NOMO-1 treated with dmso at 0.1 percent for 144 hours (cell line): ENCODE results near the gene ZC3H18.

ENCODE experiments used
- DNase-seq: peaks from one replicate; lab custom pipeline; 2025; ENCODE audit not compliant: unreplicated experiment; lab: John Stamatoyannopoulos, UW

The ZC3H18 gene

DNA sequence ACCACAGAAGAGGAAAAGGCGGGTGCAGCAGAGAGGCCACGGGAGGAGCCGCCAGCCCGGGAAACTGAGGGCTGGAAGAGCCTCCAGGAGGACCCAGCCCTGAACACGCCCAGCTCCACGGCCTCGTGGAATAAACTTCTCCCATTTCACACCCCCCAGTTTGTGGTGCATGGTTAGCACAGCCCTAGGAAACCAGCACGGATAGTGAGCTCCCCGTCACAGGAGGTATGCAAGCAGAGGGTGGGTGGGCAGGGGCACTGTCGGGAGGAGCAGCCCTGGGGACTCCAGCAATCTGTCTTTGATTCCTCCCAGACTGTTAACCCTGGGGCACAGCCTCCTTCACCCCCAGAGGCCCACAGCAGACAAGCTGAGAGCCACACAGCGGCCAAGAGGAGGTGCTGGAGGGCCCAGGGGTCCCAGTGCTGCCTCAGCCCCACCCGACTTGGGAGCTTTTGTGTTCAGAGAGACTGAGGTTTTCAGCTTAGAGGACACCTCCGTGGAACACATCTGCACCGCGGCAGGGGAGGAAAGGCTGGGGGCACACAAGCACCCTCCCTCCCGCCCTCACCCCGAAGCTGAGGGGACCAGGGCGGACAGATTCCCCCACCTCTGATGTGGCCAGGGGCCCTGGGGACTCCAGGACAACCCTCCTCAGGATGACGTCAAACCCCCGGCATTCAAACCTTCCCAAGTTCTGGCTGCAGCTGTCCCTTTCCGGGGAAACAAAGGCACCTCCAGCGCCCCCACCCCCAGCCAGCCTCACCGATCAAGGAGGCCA is 66.5 kb downstream of the ZC3H18 start:
- no peak for DNase-seq

DNA sequence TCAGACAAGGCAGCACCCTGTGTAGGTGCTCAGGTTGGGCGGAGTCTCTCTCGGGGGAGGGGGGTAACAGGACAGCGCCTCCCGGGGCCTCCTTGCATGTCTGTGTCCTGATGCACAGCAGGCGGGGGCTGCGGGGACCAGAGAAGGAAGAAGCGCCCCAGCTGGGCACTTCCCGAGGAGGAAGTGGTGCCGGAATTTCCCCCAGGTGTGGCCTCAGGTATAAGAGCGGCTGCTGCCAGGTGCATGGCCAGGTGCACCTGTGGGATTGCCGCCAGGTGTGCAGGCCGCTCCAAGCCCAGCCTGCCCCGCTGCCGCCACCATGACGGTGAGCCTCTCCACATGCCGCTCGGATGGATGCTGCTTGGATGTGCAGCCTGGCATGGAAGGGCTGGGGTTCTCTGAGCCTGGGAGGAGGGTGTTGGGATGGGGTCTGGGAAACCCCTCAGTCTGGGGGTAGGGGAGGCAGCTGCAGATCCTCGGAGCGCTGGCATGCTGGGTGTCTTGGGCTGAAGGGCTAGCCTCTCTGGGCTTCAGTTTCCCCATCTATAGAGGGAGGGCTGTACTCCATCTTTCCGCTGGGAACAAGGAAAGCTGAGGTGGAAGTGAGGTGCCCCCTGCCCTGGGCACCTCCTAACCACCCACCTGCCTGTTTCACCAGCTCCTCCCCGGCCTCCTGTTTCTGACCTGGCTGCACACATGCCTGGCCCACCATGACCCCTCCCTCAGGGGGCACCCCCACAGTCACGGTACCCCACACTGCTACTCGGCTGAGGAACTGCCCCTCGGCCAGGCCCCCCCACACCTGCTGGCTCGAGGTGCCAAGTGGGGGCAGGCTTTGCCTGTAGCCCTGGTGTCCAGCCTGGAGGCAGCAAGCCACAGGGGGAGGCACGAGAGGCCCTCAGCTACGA is 68.4 kb downstream of the ZC3H18 start, which contains the start of gene IL17C:
Gene IL17C (plus strand): TSS at position 250 of the 908 bp plus-strand sequence. CDS start 70 bp downstream, at position 320.
- no peak for DNase-seq

DNA sequence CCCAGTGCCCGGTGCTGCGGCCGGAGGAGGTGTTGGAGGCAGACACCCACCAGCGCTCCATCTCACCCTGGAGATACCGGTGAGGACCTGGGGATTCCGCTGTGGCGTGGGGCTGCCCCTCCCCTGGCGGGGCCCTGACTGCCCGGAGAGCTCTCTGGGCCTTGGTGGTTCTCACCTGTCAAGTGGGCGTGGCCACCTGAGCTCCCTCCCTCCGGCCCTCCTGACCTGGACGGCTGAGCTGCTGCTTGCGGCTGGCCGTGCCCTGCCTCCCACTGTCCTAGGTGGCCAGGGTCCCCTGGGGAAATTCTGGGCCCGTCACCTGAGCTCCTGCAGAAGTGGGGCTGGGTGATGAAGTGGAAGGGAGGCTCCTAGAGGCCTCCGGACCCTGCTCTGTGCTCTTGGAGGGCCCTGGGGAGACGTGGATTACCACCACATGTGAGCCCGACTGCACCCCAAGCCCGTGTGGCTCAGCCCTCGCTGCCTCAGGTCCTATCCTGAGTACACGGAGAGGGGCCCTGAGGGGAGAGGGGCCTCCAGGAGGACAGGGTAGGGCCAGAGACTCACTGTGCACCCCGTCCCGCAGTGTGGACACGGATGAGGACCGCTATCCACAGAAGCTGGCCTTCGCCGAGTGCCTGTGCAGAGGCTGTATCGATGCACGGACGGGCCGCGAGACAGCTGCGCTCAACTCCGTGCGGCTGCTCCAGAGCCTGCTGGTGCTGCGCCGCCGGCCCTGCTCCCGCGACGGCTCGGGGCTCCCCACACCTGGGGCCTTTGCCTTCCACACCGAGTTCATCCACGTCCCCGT is 69.2 kb downstream of the ZC3H18 start:
- DNase-seq, result no peak

DNA sequence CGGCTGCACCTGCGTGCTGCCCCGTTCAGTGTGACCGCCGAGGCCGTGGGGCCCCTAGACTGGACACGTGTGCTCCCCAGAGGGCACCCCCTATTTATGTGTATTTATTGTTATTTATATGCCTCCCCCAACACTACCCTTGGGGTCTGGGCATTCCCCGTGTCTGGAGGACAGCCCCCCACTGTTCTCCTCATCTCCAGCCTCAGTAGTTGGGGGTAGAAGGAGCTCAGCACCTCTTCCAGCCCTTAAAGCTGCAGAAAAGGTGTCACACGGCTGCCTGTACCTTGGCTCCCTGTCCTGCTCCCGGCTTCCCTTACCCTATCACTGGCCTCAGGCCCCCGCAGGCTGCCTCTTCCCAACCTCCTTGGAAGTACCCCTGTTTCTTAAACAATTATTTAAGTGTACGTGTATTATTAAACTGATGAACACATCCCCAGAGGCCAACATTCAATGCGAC is 69.9 kb downstream of the ZC3H18 start:
- no peak for DNase-seq

DNA sequence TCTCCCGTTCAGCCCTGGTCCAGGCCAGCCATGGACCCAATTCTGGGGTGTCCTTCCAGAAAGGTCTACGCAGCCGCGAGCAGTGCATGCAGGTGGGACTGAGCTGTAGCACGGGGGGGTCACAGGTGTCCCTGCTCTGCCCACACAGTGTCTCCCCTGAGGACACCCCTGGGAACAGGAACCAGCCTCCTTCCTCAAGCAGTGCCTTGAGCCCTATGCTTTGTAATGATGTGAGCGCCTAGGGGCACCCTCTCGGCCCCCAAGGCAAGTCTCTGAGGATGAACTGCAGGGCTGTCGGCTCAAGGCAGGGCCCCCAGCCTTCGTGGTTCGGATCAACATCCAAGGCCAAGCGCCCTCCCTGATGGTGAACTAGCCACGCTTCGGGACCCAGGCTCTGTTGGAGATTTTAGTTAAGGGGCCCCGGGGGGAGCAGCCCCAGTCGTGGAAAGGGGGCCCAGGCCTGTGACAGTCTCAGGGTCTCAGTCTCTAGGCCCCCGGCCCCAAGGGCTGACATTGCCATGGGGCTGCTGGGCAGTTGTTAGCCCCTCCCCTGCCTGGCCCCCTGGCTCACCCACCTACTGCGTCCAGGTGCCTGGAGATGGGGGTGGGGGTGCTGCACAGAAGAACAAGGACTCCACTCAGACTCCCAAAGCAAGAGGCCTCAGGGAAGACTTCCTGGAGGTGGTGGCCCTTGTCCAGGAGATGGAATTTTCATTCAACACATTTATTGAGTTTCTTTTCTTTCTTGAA is 70.5 kb downstream of the ZC3H18 start:
- no peak for DNase-seq

DNA sequence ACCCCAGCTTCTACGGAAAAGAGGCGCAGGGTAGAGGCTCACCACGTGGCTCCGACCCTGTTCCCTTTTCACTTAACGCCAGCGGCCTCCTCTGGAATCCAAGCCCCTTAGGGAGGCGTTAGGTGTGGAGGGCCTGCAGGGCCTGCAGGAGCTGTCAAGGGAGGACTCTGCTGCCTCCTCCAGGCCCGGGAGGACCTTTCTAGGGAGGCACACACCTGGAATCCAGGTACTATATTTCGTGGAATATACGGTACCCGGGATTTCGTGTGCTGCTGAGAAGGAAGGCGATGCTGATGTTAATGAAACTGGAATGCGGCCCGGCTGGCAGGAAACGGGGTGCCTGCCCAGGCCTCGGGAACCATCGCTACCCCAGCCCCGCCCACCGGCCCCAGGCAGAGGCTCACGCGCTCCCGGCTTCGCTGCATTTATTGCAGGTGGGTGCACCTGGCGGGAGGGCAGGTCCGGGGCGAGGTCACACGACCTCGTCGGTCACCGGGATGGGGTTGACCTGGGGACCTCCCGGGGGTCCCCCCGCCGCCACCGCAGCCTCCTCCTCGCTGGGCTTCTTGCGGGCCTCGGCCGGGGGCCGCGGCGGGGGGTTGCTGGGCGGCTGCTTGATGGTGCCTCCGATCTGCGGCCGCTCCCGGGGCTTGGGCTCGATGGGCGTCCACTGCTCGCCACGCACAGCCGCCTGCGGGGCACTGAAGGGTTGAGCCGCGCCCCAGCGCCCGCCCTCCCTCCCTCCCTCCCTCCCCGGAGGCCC is 72.9 kb downstream of the ZC3H18 start:
- DNase-seq, result no peak

DNA sequence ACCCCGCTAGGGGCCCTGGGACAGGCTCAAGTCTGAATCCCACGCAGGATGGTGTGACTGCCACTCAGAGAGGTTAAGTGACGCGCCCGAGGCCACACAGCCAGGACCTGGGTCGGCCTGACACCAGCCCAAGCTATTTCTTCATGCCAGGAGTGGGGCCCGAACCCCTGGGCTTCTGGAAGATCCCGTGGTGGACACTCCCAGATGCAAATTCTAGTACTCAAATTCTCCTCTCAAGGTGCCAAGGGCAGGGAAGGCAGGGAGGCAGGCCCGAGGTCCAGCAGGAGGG is 73.4 kb downstream of the ZC3H18 start:
- no peak for DNase-seq

DNA sequence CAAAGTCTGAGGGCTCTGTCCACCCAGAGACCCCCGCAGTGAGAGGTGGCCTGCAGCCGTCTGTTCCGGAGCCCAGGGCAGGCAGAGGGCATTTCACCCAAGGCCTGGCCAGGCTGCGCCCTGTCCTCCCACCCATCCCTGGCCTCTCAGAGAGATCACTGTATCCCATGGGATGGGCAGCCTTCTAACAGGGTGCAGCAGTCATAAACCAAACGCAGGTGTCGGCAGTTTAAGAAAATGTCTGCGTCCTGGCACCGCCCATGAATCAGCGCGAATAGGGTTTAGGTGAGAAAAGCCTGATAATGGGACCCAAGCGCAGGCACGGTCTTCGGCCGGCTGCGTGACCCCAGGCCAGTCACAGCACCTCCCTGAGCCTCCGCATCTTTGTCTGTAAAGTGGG is 75.3 kb downstream of the ZC3H18 start:
- no peak for DNase-seq

DNA sequence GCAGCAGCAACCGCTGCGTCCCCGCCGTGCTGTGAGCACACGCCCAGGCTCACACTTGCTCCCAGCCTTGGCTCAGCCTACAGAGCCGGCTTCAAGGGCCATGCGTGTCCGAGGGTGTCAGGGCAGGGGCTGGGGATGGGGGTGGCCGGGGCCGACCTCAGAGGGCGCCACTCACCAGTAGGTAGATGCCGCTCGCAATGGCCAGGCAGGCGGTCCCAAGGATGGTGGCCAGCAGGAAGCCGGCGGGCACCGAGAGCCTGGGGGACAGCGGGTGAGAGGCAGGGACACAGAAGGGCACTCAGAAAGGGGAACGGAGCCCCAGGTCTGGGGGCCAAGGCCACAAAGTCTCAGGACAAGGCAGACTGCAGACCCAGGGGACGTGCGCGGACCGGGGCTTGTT is 75.7 kb downstream of the ZC3H18 start:
- DNase-seq, result no peak

DNA sequence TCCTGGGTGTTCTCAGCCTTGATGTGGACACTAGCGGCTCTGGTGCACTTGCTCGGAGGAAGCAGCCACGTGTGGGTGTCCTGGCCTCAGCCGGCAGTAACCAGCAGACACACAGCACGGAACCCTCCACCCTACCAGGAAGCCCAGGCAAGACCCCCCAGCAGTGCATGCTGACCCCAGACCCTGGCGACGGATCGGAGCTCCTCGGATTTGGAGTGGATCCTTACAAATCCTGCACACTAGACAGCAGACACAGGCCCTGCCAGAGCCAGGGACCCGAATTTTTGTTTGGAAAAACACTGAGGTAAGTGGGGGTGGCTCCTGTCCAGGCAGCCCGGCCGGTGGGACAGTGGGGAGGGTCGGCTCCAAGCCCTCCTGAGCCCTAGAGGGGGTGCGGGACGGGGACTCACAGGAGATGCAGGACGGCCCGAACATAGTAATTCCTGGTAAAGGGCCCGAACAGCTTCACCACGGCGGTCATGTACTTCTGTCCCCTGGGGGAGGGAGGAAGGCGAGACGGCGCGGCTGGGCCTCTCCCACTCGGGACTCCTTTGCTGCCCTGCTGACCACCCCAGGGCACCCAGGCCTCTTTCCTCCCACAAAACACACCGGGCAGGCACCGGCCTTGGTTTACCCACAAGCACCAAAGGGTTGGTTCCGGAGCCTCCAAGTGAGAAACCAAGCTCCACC is 76.3 kb downstream of the ZC3H18 start:
- no peak for DNase-seq

DNA sequence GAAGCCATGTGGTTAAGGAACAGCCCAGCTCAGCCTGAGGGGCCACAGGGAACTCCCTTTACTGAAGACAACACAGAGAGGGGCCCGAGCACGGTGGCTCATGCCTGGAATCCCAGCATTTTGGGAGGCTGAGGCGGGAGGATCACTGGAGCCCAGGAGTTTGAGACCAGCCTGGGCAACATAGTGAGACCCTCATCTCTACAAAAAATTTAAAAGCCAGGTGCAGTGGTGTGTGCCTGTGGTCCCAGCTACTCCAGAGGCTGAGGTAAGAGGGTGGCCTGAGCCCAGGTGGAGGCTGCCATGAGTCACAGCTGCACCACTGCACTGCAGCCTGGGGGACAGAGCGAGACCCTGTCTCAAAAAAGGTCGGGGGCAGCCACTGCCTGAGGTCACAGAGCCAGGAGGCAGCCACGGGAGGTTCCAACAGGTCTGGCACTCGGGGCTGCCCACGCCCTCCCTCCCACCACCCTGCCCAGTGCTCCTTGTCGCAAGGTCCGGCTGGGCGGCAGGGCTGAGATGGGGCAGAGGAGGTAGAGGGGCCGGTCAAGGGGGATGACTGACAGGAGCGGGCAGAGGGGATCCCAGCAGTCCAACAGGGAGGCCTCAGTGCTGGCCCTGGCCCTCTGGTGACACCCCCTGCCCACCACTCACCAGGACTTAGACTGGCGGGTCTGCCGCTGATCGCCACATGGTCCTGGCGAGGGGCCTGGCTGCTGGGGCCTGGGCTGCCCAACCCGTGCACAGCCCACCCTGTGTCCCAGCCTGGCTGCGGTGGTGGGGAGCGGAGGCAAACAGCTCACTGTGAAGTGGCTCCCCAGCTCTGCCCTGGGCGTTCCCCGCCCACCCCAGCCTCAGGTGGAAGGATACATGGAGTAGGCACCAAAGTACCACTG is 77.2 kb downstream of the ZC3H18 start:
- DNase-seq, result no peak

DNA sequence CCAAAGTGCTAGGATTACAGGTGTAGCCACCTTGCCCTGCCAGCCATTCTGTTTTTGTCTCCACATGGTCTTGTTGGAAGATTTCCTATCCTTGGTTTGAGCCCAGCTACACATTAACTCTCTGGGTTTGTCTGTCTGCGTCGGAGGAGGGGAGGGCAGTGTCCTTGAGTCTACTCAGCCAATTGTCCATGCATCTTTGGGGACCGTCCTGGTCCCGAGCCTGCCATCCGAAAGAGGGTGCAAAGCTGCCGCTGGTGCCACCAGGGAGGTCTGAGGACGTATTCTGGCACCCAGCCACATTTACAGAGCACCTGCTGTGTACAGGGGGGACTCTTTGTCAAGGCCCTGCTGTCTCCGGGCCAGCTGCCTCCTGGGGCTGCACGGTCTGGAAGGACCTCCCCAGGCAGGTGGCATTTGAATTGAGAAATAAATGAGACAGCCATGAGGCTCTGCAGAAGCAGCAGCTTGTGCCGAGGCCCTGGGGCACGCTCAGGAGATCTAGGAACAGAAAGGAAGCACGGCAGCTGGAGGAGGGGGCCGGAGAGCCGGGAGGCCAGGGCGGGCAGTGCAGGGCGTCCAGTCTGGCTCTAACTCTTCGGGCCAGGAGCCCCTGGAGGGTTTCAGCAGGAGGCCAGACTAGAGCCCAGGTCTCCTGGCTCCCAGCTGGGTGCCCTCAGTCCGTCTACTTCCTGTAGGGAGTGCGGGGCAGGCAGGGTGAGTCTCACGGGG is 79.2 kb downstream of the ZC3H18 start:
- no peak for DNase-seq

DNA sequence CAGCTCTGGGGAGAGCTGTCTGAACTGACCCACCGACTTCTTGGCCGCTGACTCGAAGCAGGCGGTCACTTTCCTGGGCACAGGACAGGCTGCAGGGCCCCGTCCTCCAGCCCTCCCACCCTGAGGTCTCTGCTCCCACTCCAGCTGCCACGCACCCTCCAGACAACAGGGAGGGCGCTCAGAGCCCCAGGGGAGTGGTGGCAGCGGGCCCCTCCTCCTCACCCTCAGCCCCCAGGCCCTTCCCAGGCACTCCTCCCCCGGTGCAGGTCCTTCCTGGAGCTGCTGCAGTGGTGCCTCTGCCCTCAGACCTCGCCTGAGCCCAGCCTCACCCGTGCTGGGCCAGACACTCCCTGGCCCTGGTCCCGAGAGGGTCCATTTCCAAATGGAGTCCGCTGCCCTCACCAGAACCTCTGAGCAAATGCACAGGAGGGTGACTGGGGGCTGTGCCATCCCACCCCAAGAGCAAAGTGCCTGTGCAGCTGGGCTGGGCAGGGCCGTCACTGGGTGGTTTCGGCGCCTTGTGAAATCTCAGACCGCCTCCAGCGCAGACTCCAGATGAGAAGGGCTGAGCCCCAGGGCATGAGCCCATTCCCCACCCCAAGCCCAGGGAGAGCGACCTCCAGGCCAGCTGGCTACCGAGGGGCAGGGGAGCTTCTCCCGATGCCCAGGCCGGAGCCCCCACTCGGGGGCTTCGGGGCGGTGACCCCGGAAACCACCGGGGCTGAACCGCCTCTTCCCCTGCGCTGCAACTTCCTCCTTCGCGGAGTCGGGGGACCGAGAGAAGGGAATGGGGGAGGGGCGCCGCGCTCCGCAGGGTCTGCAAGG is 79.9 kb downstream of the ZC3H18 start:
- DNase-seq, result peak; percentile 43

DNA sequence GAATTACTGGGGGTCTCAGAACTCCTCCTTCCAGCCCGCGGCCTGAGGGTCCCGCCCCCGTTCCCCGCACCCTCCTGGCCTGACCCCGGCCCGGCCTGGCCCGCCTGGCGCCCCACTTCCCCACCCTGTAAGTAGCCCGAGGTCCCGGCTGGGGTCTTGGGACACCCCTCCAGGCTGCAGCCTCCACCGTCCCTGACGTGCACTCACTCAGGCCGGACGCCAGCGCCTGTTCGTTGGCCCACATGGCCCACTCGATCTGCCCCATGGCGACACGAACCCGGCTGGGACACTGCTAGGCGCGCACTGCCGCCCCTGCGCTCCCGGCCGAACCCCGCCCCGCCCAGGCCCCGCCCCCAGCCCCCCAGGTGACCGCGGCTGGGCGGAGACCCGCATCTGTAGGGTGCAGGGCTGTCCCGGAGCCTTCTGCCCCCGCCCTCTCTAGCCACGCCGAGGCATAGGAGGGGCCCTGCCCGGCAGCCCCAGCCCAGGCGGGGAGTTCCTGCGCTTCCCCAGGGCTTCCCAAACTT is 80.6 kb downstream of the ZC3H18 start, which contains the start of gene CYBA:
Gene CYBA (minus strand): TSS at position 305 of the 527 bp plus-strand sequence. CDS start 40 bp downstream, at position 265.
- peak; percentile 78 for DNase-seq

DNA sequence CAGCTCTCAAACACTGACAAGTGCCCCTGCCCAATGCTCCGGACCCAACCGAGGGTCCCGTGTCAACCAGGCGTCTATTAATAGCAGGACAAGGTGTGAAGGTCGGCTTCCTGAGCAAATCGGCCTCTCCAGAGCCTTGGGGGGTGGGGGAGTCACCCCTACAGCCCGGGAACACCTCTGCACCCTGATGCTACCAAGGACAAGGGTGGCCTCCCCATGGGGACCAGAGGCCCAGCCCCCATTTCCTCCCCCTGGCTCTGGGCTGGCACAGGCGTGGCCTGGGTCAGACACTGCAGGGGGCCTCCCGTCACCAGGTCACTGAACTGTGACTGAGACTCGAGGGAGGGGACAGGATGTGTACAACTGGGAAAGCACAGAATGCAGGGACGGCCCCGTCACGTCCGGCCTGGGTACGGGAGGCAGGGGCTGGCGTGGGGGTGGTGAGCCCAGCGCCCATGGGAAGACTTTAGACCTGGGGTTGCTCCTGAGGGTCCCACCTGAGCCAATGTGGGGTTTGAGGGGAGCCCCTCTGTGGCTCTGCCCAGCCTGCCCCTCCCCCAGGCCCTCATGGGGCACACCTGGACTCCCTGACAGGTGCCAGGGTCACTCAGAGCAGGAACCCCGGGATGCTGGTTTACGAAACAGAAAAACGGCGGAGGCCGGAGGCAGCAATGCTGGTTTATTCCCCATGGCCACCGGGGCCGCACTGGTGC is 81.2 kb downstream of the ZC3H18 start:
- no peak for DNase-seq
